ENCODE results near the gene BRD7.

The BRD7 gene

DNA sequence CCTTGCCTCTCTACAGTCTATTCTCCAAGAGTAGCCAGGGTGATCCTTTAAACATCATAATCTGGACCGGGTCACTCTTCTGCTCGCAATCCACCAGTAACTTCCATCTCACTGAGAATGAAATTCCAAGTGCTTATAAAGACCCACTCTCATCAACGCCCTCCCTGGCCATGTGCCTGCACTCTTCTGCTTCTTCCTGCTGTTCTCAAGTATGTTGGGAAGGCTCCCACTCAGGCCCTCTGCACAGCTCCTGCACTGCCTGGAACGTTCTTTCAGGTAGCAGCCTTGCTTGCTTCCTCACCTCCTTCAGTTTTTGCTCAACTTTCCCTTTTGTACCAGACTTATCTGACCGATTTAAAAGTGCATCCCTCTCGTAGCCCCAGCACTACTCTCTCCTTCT lies 44.4 kb downstream of the BRD7 start:
- peaks cover 49% of the 10 kb centered on the region for H3K36me3 ChIP-seq (replicated peaks; ENCODE audit: low read depth, low read length)
- no peak overlapping the region for H3K27ac ChIP-seq (ENCODE audit: low read length)
- no peaks in the 10 kb centered on the region for H3K27me3 ChIP-seq (ENCODE audit: low read depth, low read length)
- no peak overlapping the region for H3K4me3 ChIP-seq (ENCODE audit: low read length)
- H3K79me2 ChIP-seq (ENCODE audit: low read length), result no peaks in the 10 kb centered on the region
- no peaks in the 10 kb centered on the region for H4K20me1 ChIP-seq (ENCODE audit: insufficient read depth, low read length)
- no peak overlapping the region for H2AFZ ChIP-seq (ENCODE audit: low read depth, low read length)
- no peaks in the 10 kb centered on the region for H3K9me3 ChIP-seq (ENCODE audit: insufficient read depth, low read length)
- peaks cover 11% of the 10 kb centered on the region for H3K4me1 ChIP-seq (ENCODE audit: low read length)
- no peak overlapping the region for H3K9ac ChIP-seq (ENCODE audit: low read length)
- no peak for TF ChIP-seq EZH2phosphoT487 (IDR thresholded peaks at IDR 0.05; ENCODE audit: low read depth)
- TF ChIP-seq, protein P1, sequence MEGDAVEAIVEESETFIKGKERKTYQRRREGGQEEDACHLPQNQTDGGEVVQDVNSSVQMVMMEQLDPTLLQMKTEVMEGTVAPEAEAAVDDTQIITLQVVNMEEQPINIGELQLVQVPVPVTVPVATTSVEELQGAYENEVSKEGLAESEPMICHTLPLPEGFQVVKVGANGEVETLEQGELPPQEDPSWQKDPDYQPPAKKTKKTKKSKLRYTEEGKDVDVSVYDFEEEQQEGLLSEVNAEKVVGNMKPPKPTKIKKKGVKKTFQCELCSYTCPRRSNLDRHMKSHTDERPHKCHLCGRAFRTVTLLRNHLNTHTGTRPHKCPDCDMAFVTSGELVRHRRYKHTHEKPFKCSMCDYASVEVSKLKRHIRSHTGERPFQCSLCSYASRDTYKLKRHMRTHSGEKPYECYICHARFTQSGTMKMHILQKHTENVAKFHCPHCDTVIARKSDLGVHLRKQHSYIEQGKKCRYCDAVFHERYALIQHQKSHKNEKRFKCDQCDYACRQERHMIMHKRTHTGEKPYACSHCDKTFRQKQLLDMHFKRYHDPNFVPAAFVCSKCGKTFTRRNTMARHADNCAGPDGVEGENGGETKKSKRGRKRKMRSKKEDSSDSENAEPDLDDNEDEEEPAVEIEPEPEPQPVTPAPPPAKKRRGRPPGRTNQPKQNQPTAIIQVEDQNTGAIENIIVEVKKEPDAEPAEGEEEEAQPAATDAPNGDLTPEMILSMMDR (IDR thresholded peaks at IDR 0.05; ENCODE audit: low read depth, low read length), result no peak
- no peak overlapping the region for H3K4me2 ChIP-seq (ENCODE audit: low read length)

DNA sequence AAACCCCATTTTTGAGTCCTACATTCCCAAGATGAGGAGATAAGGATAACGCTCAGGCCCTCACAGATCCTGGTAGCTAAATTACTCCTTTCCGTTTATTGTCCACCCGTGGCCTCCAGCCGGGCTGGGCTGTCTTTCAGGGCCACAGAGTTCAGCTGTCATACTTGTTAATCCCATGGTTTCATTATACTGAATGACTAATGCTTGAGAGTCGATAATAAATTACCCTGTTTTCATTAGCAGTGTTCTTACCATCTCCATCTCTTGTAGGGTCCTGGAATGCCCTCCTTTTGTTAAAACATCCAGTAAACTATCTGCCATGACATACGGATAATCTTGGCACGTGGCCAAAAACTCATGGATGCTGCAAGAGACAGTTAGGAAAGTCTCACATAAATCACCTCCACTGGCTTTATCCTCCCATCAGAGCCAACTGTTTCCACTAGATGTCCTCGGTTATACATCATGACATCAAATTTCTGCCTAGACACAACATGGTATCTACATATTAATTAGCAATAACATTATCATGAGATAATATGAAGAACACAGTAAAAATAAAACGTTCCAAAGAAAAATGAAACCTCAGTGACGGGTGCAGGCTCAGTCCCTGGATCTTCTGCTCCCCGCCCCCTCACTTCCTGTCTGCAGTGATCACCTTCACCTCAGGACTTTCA lies 45.3 kb downstream of the BRD7 start:
- H4K20me1 ChIP-seq (ENCODE audit: insufficient read depth, low read length), result no peaks in the 10 kb centered on the region
- H3K4me2 ChIP-seq (ENCODE audit: low read length), result no peak overlapping the region
- H3K27me3 ChIP-seq (ENCODE audit: low read depth, low read length), result no peaks in the 10 kb centered on the region
- no peak overlapping the region for H3K4me3 ChIP-seq (ENCODE audit: low read length)
- H3K79me2 ChIP-seq (ENCODE audit: low read length), result no peaks in the 10 kb centered on the region
- no peak overlapping the region for H3K9ac ChIP-seq (ENCODE audit: low read length)
- H2AFZ ChIP-seq (ENCODE audit: low read depth, low read length), result no peak overlapping the region
- TF ChIP-seq, protein P1 (IDR thresholded peaks at IDR 0.05; ENCODE audit: low read depth, low read length), result peak; percentile 22; the same call in 1 of the 2 replicates
- no peak for TF ChIP-seq EZH2phosphoT487 (IDR thresholded peaks at IDR 0.05; ENCODE audit: low read depth)
- no peak overlapping the region for H3K27ac ChIP-seq (ENCODE audit: low read length)
- peaks cover 11% of the 10 kb centered on the region for H3K4me1 ChIP-seq (ENCODE audit: low read length)
- H3K9me3 ChIP-seq (ENCODE audit: insufficient read depth, low read length), result no peaks in the 10 kb centered on the region
- H3K36me3 ChIP-seq (replicated peaks; ENCODE audit: low read depth, low read length), result peaks cover 47% of the 10 kb centered on the region

- Histone ChIP-seq H3K4me3 (ENCODE audit: low read length) (no peak overlapping the region), H3K27me3 (ENCODE audit: low read depth, low read length) (no peaks in the 10 kb centered on the region), H2AFZ (ENCODE audit: low read depth, low read length) (no peak overlapping the region), H3K9me3 (ENCODE audit: insufficient read depth, low read length) (no peaks in the 10 kb centered on the region), H3K4me2 (ENCODE audit: low read length) (no peak overlapping the region), H3K27ac (ENCODE audit: low read length) (no peak overlapping the region), H3K79me2 (ENCODE audit: low read length) (no peaks in the 10 kb centered on the region), H3K36me3 (replicated peaks; ENCODE audit: low read depth, low read length) (peaks cover 56% of the 10 kb centered on the region), H3K4me1 (ENCODE audit: low read length) (peaks cover 2% of the 10 kb centered on the region), H3K9ac (ENCODE audit: low read length) (no peak overlapping the region), H4K20me1 (ENCODE audit: insufficient read depth, low read length) (no peaks in the 10 kb centered on the region)
- TF ChIP-seq, protein P1 (IDR thresholded peaks at IDR 0.05; ENCODE audit: low read depth, low read length), result no peak
- TF ChIP-seq EZH2phosphoT487 (IDR thresholded peaks at IDR 0.05; ENCODE audit: low read depth), result no peak
Observed at GRCh38 chr16:50322333-50322732, 46.5 kb downstream of the BRD7 start.

GRCh38 chr16:50320310-50320709 lies 48.5 kb downstream of the BRD7 start:
- H2AFZ ChIP-seq (ENCODE audit: low read depth, low read length), result no peak overlapping the region
- H3K36me3 ChIP-seq (replicated peaks; ENCODE audit: low read depth, low read length), result peaks cover 68% of the 10 kb centered on the region
- no peak overlapping the region for H3K4me2 ChIP-seq (ENCODE audit: low read length)
- no peak overlapping the region for H3K4me3 ChIP-seq (ENCODE audit: low read length)
- H3K27ac ChIP-seq (ENCODE audit: low read length), result no peak overlapping the region
- H4K20me1 ChIP-seq (ENCODE audit: insufficient read depth, low read length), result no peaks in the 10 kb centered on the region; the same call in 1 of the 2 replicates
- no peaks in the 10 kb centered on the region for H3K79me2 ChIP-seq (ENCODE audit: low read length)
- no peaks in the 10 kb centered on the region for H3K4me1 ChIP-seq (ENCODE audit: low read length)
- H3K9ac ChIP-seq (ENCODE audit: low read length), result no peak overlapping the region
- no peaks in the 10 kb centered on the region for H3K9me3 ChIP-seq (ENCODE audit: insufficient read depth, low read length)
- TF ChIP-seq EZH2phosphoT487 (IDR thresholded peaks at IDR 0.05; ENCODE audit: low read depth), result no peak
- TF ChIP-seq, protein P1 (IDR thresholded peaks at IDR 0.05; ENCODE audit: low read depth, low read length), result no peak
- no peaks in the 10 kb centered on the region for H3K27me3 ChIP-seq (ENCODE audit: low read depth, low read length)
